ENCODE data around the gene IL17RC. TPM values are rescaled to one million over a fixed set of nuclear protein-coding genes. Genes with fewer than 3 reads are reported as not detected.

The IL17RC gene
- total RNA-seq, 1 donor from 2014 or later = 7.3 TPM

DNA sequence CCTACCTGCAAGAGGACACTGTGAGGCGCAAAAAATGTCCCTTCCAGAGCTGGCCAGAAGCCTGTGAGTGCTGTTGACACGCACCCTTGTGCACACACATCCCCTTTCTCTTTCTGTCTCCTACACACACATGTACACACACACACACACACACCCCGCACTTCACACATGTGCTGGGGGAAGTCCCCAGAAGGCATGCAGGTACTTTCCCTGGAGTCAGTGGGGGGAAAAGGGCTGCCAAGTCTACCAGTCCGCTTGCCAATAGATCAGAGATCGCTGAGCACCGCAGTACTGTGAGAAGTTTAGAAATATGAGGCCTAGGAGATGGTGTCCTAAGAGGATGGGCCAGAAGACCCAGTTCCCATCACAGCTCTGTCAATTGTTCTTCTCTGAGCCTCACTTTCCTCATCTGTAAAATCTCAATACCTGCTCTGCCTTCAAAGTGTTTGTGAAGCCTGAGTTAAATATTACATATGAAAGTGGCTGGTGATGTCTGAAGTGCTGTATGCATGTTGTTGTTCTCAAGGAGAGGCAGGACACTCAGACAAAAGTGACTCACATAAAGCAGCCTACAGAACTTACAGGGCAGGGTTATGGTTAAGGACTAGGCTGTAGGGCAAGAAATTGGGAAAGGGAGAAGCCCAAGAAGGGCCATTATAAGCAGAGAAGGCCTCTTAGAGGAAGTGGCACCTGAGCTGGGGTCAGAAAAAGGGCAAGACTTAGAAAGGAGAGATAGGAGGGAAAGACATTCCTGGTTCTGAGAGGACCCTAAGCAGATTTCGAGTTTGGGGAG, 7.5 kb upstream of the IL17RC start:
- TF ChIP-seq, protein P1, sequence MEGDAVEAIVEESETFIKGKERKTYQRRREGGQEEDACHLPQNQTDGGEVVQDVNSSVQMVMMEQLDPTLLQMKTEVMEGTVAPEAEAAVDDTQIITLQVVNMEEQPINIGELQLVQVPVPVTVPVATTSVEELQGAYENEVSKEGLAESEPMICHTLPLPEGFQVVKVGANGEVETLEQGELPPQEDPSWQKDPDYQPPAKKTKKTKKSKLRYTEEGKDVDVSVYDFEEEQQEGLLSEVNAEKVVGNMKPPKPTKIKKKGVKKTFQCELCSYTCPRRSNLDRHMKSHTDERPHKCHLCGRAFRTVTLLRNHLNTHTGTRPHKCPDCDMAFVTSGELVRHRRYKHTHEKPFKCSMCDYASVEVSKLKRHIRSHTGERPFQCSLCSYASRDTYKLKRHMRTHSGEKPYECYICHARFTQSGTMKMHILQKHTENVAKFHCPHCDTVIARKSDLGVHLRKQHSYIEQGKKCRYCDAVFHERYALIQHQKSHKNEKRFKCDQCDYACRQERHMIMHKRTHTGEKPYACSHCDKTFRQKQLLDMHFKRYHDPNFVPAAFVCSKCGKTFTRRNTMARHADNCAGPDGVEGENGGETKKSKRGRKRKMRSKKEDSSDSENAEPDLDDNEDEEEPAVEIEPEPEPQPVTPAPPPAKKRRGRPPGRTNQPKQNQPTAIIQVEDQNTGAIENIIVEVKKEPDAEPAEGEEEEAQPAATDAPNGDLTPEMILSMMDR (conservative IDR thresholded peaks at IDR 0.05) = no peak
- Mint-ChIP-seq H3K27ac (ENCODE audit: unreplicated experiment) (no peak overlapping the region), H3K36me3 (ENCODE audit: low read depth) (no peaks in the 10 kb centered on the region), H3K4me1 (no peaks in the 10 kb centered on the region), H3K4me3 (no peak overlapping the region), H3K27me3 (ENCODE audit: low read depth) (no peaks in the 10 kb centered on the region), H3K9me3 (no peaks in the 10 kb centered on the region)
- no peak for DNase-seq (ENCODE audit: low read depth, low spot score)

DNA sequence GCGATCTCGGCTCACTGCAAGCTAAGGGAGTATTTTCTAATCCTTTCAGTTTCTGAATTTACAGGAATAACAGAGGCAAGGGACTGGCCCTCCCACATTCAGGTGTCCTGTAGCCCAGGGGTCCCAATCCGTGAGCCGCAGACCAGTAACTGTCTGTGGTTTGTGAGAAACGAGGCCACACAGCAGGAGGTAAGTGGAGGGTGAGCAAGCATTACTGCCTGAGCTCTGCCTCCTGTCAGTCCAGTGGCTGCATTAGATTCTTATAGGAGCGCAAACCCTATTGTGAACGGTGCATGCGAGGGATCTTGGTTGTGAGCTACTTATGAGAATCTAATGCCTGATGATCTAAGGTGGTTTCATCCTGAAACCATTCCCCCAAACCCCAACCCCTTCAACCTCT, 5.0 kb upstream of the IL17RC start:
- TF ChIP-seq, protein P1 (conservative IDR thresholded peaks at IDR 0.05) = no peak
- Mint-ChIP-seq H3K4me1 (peaks cover 13% of the 10 kb centered on the region), H3K4me3 (no peak overlapping the region), H3K27me3 (ENCODE audit: low read depth) (no peaks in the 10 kb centered on the region), H3K27ac (ENCODE audit: unreplicated experiment) (no peak overlapping the region), H3K9me3 (no peaks in the 10 kb centered on the region), H3K36me3 (ENCODE audit: low read depth) (no peaks in the 10 kb centered on the region)
- DNase-seq (ENCODE audit: low read depth, low spot score) = no peak

DNA sequence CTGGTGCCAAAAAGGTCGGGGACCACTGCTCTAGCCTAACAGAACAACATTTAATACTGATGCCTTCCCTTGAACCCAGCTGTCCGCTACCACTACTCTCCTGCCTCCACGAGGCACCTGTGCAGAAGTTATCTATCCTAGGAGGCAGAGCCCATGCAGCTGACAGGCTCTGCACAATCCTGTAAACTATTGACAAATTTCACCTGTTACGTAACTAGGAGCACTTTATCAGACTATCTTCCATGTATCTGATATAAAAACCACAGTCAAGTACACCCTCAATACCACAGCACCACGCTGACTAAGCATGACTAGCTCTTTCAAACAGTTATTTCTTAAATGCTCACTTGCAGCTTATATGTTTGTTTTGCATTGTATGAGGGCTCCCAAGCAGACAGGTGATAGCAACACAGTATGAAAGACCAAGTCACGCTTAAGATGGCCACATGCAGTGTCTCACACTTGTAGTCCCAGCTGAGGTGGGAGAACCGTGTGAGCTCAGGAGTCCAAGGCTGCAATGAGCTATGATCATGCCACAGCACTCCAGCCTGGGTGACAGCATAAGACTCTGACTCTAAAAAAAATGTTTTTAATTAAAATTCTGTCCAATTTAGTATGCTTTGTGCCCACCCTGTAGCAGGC, 4.5 kb upstream of the IL17RC start:
- TF ChIP-seq, protein P1 (conservative IDR thresholded peaks at IDR 0.05) = no peak
- no peaks in the 10 kb centered on the region for H3K36me3 Mint-ChIP-seq (ENCODE audit: low read depth)
- no peak overlapping the region for H3K27ac Mint-ChIP-seq (ENCODE audit: unreplicated experiment)
- no peak overlapping the region for H3K4me3 Mint-ChIP-seq
- H3K9me3 Mint-ChIP-seq = no peaks in the 10 kb centered on the region
- peaks cover 13% of the 10 kb centered on the region for H3K4me1 Mint-ChIP-seq
- H3K27me3 Mint-ChIP-seq (ENCODE audit: low read depth) = no peaks in the 10 kb centered on the region
- no peak for DNase-seq (ENCODE audit: low read depth, low spot score)

- TF ChIP-seq, protein P1 (conservative IDR thresholded peaks at IDR 0.05) = no peak
Measured at GRCh38 chr3:9913601-9914000, 3.3 kb upstream of the IL17RC start.

GRCh38 chr3:9914011-9914410, 2.9 kb upstream of the IL17RC start:
- H3K27ac Mint-ChIP-seq (ENCODE audit: unreplicated experiment) = no peak overlapping the region

More at GRCh38 chr3:9913601-9914000, 3.3 kb upstream of the IL17RC start:
- Mint-ChIP-seq H3K4me1 (peaks cover 13% of the 10 kb centered on the region), H3K27me3 (ENCODE audit: low read depth) (no peaks in the 10 kb centered on the region), H3K27ac (ENCODE audit: unreplicated experiment) (no peak overlapping the region), H3K36me3 (ENCODE audit: low read depth) (no peaks in the 10 kb centered on the region), H3K9me3 (no peaks in the 10 kb centered on the region), H3K4me3 (peak overlapping the region; percentile 49)
- DNase-seq (ENCODE audit: low read depth, low spot score) = no peak

More at GRCh38 chr3:9914011-9914410, 2.9 kb upstream of the IL17RC start:
- DNase-seq (ENCODE audit: low read depth, low spot score) = no peak
- TF ChIP-seq, protein P1 (conservative IDR thresholded peaks at IDR 0.05) = no peak
- Mint-ChIP-seq H3K36me3 (ENCODE audit: low read depth) (no peaks in the 10 kb centered on the region), H3K9me3 (no peaks in the 10 kb centered on the region), H3K4me3 (peak overlapping the region; percentile 49), H3K27me3 (ENCODE audit: low read depth) (no peaks in the 10 kb centered on the region), H3K4me1 (peaks cover 13% of the 10 kb centered on the region)

Data from neural crest cell (in vitro differentiated cells).